Coronary artery (tissue), 2 donors: ENCODE data around the gene SLC9A3.

Source experiments
- DNase-seq: peaks from one replicate; pipeline ENCODE4 v3.0.0-alpha.2; 2017; ENCODE audit warnings: low spot score
- H3K27ac ChIP-seq, 2 donors: fragments of 200-600 bp; sonication (generic); one replicate each; pipeline ENCODE4 v1.5.1; 2016 to 2019
- H3K4me3 ChIP-seq: fragments of 200-600 bp; sonication (generic); 2 replicates; pipeline ENCODE4 v1.5.1; 2016; ENCODE audit warnings: mild to moderate bottlenecking, moderate library complexity
- TF ChIP-seq, protein P1 (sequence below): fragments of 200-600 bp; sonication (generic); IDR thresholded peaks from one replicate; pipeline ENCODE4 v1.5.1; 2019; ENCODE audit warnings: antibody characterized with exemption

SLC9A3 gene

GRCh38 chr5:468401-468800 is 55.8 kb downstream of the SLC9A3 start:
- no peak overlapping the region for H3K27ac ChIP-seq
- H3K4me3 ChIP-seq = no peak overlapping the region
- TF ChIP-seq, protein P1, sequence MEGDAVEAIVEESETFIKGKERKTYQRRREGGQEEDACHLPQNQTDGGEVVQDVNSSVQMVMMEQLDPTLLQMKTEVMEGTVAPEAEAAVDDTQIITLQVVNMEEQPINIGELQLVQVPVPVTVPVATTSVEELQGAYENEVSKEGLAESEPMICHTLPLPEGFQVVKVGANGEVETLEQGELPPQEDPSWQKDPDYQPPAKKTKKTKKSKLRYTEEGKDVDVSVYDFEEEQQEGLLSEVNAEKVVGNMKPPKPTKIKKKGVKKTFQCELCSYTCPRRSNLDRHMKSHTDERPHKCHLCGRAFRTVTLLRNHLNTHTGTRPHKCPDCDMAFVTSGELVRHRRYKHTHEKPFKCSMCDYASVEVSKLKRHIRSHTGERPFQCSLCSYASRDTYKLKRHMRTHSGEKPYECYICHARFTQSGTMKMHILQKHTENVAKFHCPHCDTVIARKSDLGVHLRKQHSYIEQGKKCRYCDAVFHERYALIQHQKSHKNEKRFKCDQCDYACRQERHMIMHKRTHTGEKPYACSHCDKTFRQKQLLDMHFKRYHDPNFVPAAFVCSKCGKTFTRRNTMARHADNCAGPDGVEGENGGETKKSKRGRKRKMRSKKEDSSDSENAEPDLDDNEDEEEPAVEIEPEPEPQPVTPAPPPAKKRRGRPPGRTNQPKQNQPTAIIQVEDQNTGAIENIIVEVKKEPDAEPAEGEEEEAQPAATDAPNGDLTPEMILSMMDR = no peak
- no peak for DNase-seq

- Histone ChIP-seq H3K27ac (no peak overlapping the region), H3K4me3 (no peak overlapping the region)
- DNase-seq = peak; percentile 45
- TF ChIP-seq, protein P1 = no peak
Measured at GRCh38 chr5:466661-467310, 57.5 kb downstream of the SLC9A3 start.

DNA sequence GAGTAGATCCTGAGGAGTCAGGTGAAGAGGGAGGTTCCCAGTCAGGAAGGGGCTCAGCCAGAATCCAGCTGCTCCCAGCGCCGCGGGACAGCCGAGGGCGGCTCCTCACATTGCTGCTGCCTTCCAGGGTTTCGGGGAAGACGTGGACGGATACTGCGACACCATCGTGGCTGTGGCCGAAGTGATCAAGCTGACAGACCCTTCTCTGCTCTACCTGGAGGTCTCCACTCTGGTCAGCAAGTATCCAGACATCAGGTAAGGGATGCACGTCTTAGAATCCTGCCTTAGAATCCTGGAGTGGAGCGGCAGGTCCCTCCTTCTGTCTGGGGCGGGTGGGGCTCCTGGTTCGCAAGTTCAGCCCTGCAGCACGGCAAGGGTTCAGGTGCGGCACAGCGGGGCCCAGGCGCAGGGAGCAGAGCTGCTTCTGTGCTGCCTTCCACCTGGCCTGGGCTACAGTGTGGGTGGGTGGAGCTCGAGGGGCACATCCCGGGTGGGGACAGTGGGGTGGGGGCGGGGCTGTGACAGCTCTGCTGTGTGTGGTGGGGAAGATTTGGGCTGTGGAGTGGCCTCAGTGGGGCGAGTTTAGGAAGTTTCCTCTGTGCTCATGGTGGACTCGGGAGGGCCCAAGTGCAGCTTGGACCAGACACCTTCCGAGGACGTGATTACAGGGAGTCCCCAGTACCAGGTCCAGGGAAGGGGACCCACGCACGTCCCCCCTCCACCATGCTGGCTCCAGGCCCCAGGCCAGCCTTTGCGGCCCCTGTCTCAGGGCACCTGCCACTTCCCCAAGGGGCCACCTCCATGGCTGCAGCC is 58.5 kb downstream of the SLC9A3 start:
- H3K4me3 ChIP-seq = no peak overlapping the region
- TF ChIP-seq, protein P1 = no peak
- DNase-seq = peak; percentile 61

DNA sequence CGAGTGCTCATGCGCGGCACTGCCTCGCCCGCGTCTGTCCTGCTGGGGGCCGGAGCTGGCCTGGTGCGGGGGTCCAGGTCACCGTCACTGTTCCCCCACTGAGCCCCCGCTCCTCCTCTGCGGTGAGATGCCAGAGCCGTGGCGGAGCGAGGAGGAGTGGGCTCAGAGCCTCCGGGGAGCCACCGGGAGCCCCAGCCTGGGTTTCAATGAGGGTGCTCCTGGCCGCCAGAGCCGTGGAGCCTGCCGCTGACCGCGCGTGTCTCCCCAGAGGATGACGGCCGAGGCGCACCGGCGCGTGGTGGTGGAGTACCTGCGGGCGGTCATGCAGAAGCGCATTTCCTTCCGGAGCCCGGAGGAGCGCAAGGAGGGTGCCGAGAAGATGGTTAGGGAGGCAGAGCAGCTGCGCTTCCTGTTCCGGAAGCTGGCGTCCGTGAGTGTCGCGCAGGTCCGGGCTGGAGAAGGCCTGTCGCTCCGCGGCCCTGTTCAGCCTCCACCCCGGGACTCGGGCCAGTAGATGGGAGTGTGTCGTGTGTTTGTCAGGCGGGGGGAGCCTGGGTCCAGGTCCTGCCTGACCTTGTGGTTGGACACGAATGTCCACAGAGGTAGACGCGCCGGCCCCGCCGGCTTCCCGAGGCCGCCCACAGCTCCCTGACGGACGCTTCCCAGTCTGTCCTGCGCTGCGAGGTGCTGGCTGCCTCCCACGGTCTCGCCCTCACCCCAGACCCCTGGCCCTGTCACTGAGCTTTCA is 59.2 kb downstream of the SLC9A3 start:
- Histone ChIP-seq H3K27ac (no peak overlapping the region), H3K4me3 (no peak overlapping the region)
- TF ChIP-seq, protein P1 = no peak
- DNase-seq = peak; percentile 66

More for the DNA sequence above, 58.5 kb downstream of the SLC9A3 start:
- no peak overlapping the region for H3K27ac ChIP-seq

- Histone ChIP-seq H3K4me3 (no peak overlapping the region), H3K27ac (no peak overlapping the region)
- DNase-seq = peak; percentile 52
- TF ChIP-seq, protein P1 = no peak
Measured at GRCh38 chr5:464446-464842, 59.8 kb downstream of the SLC9A3 start.

DNA sequence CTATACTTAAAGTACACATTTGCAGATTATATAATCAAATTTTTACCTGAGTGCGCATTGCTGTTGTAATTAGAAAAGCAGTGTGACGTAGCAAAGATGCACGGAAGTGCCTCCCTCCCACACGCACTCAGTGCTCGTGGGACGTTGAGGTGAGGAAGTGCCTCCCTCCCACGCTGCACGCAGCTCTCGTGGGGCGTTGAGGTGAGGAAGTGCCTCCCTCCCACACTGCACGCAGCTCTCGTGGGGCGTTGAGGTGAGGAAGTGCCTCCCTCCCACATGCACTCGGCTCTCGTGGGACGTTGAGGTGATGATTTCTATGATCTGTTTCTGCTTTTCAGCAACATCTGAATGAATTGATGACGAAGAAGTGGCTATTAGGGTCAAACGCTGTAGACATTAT is 60.3 kb downstream of the SLC9A3 start:
- H3K27ac ChIP-seq = no peak overlapping the region
- no peak overlapping the region for H3K4me3 ChIP-seq
- DNase-seq = no peak
- TF ChIP-seq, protein P1 = no peak
